ENCODE data around the gene CILP.
A peak's percentile ranks its signal among the peaks of the same experiment; 100 is the strongest.
"Not testable (repeated sequence)": the region's sequence is repeated elsewhere in the genome, so short reads cannot be mapped to it uniquely, and the experiment has no call there.

Gene CILP, protein sequence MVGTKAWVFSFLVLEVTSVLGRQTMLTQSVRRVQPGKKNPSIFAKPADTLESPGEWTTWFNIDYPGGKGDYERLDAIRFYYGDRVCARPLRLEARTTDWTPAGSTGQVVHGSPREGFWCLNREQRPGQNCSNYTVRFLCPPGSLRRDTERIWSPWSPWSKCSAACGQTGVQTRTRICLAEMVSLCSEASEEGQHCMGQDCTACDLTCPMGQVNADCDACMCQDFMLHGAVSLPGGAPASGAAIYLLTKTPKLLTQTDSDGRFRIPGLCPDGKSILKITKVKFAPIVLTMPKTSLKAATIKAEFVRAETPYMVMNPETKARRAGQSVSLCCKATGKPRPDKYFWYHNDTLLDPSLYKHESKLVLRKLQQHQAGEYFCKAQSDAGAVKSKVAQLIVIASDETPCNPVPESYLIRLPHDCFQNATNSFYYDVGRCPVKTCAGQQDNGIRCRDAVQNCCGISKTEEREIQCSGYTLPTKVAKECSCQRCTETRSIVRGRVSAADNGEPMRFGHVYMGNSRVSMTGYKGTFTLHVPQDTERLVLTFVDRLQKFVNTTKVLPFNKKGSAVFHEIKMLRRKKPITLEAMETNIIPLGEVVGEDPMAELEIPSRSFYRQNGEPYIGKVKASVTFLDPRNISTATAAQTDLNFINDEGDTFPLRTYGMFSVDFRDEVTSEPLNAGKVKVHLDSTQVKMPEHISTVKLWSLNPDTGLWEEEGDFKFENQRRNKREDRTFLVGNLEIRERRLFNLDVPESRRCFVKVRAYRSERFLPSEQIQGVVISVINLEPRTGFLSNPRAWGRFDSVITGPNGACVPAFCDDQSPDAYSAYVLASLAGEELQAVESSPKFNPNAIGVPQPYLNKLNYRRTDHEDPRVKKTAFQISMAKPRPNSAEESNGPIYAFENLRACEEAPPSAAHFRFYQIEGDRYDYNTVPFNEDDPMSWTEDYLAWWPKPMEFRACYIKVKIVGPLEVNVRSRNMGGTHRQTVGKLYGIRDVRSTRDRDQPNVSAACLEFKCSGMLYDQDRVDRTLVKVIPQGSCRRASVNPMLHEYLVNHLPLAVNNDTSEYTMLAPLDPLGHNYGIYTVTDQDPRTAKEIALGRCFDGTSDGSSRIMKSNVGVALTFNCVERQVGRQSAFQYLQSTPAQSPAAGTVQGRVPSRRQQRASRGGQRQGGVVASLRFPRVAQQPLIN

GRCh38 chr15:65210770-65211481, at the start of gene CILP:
Gene CILP (minus strand): TSS chr15:65211473. CDS start chr15:65209755, 1,718 bp downstream.
- DNase-seq = no peak

GRCh38 chr15:65260968-65261367, 49.7 kb upstream of the CILP start:
- DNase-seq = no peak

GRCh38 chr15:65259367-65259797, 48.1 kb upstream of the CILP start:
- no peak for DNase-seq

DNA sequence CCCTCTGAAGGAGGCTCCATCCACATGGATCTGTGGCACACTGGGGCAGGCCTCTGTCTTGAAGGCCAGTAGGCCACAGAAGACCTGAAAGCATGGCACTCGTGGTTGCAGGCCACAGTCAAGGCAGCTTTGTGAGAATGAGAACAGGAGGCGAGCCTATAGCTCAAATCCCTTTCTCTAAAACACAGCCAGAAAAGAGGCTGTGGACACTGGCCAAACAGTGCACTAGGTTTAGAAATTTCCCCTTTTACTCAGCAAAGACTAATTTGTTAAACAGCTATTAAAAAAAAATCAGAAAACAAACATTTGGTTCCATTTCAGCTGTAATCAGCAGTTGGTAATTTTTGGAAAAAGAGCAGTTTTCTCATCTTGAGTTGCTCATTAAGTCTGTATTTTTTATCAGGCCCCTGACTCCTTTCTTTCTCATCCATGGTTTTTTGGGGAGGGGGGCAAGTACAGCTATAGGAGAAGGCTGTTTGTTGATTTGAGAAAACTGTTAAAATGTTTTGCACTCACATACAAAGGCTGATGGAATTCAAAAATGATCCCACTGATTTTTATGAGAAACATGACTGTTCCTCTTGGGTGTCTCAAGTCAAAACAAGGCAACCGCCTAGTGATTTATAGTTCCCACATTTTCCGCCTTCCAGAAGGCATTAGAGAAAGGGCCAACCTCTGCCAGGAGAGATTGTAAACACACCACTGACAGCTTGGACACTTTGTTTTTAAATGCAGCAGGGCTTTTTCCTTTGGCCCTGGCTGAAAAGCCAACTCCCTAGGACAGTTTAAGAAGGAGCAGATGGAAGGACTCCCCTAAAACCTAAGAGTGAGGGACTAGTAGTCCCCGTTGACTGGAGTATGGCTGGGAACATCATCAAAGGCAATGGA, 47.3 kb upstream of the CILP start:
- DNase-seq = no peak

DNA sequence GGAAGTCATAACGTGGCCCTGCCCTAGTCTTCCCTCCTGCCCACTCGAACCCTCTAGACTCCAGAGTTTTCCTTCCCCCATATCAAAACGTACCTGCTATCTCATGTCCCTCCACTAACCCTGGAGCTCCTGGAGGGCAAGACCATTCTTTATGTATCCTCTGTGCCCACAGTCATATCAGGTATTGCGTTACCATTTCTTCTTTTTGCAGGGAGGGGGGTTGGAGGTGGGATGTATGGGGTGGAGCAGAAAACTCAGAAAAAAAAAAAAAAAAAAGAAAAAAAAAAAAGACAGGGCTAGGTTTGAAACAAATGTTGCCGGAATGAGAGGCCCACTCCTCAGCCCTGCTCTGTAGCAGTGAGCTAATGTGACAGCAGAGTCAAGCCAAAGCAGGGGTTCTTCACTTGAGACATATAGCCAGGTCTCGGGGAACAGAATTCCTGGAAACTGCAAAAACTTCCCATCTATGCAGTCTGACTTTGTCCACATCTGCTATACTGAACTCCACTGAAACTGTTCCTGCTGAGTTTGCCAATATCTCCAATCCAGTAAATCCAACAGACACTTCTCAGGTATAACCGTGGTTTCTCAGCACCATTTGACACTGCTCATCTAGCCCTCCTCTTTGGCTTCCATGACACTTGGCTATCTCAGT, 44.3 kb upstream of the CILP start:
- no peak for DNase-seq

- DNase-seq = no peak
These were observed 43.5 kb upstream of the CILP start for GRCh38 chr15:65254758-65255157.

DNA sequence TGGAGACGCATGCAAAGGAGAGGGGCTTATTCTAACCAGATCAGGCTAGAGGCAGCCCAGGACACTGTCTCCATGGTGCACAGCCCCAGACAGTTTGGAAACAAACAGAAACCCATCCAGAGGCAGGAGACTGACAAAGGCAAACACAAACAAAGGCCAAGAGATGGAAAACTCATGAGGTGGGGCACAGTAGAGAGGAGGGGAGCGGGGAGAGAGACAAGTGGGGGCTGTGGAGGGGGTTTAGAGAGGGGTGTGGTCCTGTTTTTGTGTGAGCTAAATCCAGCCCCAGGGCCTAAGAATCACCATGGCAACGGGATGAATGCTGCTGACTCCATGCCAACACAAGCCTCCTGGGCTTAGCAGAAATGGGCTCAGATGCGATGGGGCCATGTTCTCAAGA, 43.1 kb upstream of the CILP start:
- no peak for DNase-seq

- peak; percentile 55 for DNase-seq
These were observed 38.4 kb upstream of the CILP start for GRCh38 chr15:65249641-65250040.

- no peak for DNase-seq
These were observed 37.4 kb upstream of the CILP start for GRCh38 chr15:65248511-65249255.

DNA sequence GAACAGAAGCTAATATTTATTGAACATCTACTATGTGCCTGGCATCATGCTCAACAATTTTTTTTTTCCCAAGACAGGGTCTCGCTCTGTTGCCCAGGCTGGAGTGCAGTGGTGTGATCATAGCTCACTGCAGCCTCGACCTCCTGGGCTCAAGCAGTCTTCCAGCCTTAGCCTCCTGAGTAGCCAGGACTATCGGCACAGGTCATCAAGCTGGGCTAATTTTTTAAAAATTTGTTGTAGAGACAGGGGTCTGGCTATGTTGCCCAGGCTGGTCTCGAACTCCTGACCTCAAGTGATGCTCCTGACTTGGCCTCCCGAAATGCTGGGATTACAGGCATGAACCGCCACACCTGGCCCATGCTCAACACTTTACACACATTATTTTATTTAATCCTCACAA, 35.7 kb upstream of the CILP start:
- no peak for DNase-seq

- no peak for DNase-seq
These were observed 34.9 kb upstream of the CILP start for GRCh38 chr15:65246026-65246714.

DNA sequence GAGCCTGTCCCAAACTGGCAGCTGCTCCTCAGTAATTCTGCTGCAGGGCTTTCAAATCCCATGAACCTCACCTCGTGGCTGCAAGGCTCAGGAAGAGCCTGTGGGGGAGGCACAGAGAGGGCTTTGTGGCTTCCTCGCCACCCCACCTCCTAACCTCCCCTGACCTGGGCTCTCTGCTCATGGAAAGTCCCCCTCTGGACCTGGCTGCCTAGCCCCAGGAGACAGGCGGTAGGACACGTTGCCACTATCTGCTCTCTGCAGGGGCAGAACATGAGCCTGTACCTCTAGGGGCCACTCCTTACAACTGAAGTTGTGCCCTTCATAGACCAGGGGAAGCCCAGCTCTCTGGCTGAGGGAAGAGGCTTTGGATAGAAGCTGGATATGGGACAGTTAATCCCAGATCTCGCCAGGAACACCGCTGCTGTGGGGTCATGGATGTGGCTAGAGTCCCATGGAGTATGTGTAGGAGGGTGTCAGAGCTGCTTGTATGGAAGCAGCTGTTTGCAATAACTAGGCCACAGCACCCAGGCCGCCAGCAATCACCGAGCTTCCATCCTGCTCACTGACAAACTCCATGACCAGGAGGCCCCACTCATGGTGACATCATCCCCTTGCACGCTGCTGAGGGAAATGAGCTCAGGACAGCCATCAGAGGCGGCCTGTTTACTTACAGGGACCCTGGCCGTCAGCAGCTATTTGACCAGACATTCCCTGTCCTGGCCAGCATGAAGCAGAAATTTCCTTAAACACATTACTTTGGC, 34.0 kb upstream of the CILP start:
- DNase-seq = no peak

DNA sequence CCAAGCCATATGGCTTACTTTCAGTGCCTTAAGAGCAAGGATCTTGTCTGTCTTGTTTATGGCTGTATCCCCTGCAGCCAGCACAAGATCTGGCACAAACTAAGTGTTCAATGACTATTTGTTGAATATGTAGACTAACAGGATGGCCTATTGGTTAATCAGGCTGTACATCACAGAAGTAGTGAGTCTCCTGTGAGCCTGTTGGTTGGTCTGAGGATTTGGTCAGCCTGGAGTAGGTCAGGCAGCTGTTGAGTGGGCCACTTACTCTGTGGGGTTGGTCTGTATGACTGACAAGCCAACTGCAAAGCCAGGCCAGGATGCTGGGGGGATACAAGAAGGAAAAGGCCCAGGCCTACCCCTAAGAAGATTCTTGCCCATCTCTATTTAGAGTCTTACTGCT, 33.4 kb upstream of the CILP start:
- no peak for DNase-seq

GRCh38 chr15:65236443-65236842, 25.2 kb upstream of the CILP start:
- DNase-seq = not testable (repeated sequence)

GRCh38 chr15:65233696-65234095, 22.4 kb upstream of the CILP start:
- DNase-seq = no peak

DNA sequence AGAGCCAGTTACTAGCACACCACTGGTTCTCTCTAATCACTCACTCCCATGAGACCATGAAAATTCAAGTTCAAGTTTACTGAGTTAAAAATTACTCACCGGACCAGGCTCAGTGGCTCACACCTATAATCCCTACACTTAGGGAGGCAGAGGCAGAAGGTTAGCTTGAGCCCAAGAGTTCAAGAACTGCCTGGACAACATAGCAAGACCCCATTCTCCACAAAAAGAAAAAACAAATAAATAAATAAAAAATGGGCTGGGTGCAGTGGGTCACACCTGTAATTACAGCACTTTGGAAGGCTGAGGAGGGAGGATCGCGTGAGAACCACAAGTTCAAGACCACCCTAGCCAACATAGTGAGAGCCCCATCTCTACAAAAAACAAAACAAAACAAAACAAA, 21.2 kb upstream of the CILP start:
- DNase-seq = no peak

DNA sequence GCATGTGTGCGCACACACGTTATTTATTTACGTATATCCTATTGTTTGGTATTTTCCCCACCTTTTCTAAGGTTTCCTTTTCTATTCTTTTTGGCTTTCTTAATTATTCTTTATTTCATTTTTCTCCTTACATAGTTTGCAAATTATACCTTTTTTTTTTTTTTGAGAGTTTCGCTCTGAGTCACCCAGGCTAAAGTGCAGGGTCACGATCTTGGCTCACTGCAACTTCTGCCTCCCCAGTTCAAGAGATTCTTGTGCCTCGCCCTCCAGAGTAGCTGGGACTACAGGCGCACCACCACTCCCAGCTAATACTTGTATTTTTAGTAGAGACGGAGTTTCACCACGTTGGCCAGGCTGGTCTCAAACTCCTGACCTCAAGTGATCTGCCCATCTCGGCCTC, 20.0 kb upstream of the CILP start:
- DNase-seq = no peak

DNA sequence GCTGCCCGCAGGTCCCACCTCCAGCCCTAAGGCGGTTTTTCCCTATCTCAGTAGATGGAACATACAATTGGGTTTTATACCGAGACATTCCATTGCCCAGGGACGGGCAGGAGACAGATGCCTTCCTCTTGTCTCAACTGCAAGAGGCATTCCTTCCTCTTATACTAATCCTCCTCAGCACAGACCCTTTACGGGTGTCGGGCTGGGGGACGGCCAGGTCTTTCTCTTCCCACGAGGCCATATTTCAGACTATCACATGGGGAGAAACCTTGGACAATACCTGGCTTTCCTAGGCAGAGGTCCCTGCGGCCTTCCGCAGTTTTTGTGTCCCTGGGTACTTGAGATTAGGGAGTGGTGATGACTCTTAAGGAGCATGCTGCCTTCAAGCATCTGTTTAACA, 15.6 kb upstream of the CILP start:
- DNase-seq = not testable (repeated sequence)

GRCh38 chr15:65226221-65226620, 14.9 kb upstream of the CILP start:
- no peak for DNase-seq

Measured in stimulated activated CD4-positive, alpha-beta T cell treated with anti-CD3 and anti-CD28 coated beads, Interleukin-12 subunit alpha, Interleukin-12 subunit beta, amount 100 ng/mL, for 4 hours (primary cell).